ENCODE measurements around the gene NGLY1.

Gene NGLY1

GRCh38 chr3:25782938-25783660 is at the start of gene NGLY1:
NGLY1 (minus strand) TSS chr3:25783443; CDS start chr3:25783390, 53 bp downstream.
- DNase-seq, result peak; percentile 85
- peak; percentile 92 for ATAC-seq

GRCh38 chr3:25831578-25831977 is 48.3 kb upstream of the NGLY1 start:
- ATAC-seq (no peak), DNase-seq (no peak)

- DNase-seq, result no peak
- no peak for ATAC-seq
These were observed 47.4 kb upstream of the NGLY1 start for GRCh38 chr3:25830373-25831280.

GRCh38 chr3:25826510-25826909 is 43.3 kb upstream of the NGLY1 start:
- ATAC-seq, result no peak
- DNase-seq, result no peak

- no peak for ATAC-seq
- DNase-seq, result no peak
These were observed 40.1 kb upstream of the NGLY1 start for GRCh38 chr3:25823314-25823713.

GRCh38 chr3:25821746-25822573 is 38.7 kb upstream of the NGLY1 start:
- ATAC-seq, result no peak

GRCh38 chr3:25820816-25821486 is 37.7 kb upstream of the NGLY1 start:
- no peak for DNase-seq
- no peak for ATAC-seq

More at GRCh38 chr3:25821746-25822573, 38.7 kb upstream of the NGLY1 start:
- DNase-seq, result no peak

- no peak for DNase-seq
- peak; percentile 40 for ATAC-seq
These were observed 37.1 kb upstream of the NGLY1 start for GRCh38 chr3:25820366-25820765.

GRCh38 chr3:25818335-25818734 is 35.1 kb upstream of the NGLY1 start:
- ATAC-seq (no peak), DNase-seq (no peak)

GRCh38 chr3:25817638-25818037 is 34.4 kb upstream of the NGLY1 start:
- no peak for ATAC-seq

GRCh38 chr3:25817107-25817506 is 33.9 kb upstream of the NGLY1 start:
- no peak for DNase-seq
- ATAC-seq, result peak; percentile 28

More at GRCh38 chr3:25817638-25818037, 34.4 kb upstream of the NGLY1 start:
- DNase-seq, result no peak

- ATAC-seq, result no peak
- DNase-seq, result no peak
These were observed 29.4 kb upstream of the NGLY1 start for GRCh38 chr3:25812644-25813043.

- ATAC-seq (no peak), DNase-seq (no peak)
These were observed 21.4 kb upstream of the NGLY1 start for GRCh38 chr3:25804676-25805075.

- DNase-seq, result no peak
- no peak for ATAC-seq
These were observed 20.6 kb upstream of the NGLY1 start for GRCh38 chr3:25803833-25804232.

GRCh38 chr3:25801786-25802185 is 18.5 kb upstream of the NGLY1 start:
- ATAC-seq (no peak), DNase-seq (no peak)

- DNase-seq, result peak; percentile 94
- peak; percentile 94 for ATAC-seq
These were observed 6.6 kb upstream of the NGLY1 start, which contains the start of gene OXSM for GRCh38 chr3:25789596-25790556. OXSM (plus strand) TSS chr3:25790090; CDS start chr3:25791021, 931 bp downstream.

- DNase-seq (no peak), ATAC-seq (no peak)
These were observed 6.0 kb upstream of the NGLY1 start for GRCh38 chr3:25789209-25789595.

- ATAC-seq (no peak), DNase-seq (no peak)
These were observed 4.4 kb upstream of the NGLY1 start for GRCh38 chr3:25787689-25788088.

- no peak for DNase-seq
These were observed 2.6 kb upstream of the NGLY1 start for GRCh38 chr3:25785826-25786225.

GRCh38 chr3:25784971-25785370 is 1.7 kb upstream of the NGLY1 start:
- ATAC-seq, result no peak
- no peak for DNase-seq

More at GRCh38 chr3:25785826-25786225, 2.6 kb upstream of the NGLY1 start:
- no peak for ATAC-seq
